SK-N-SH treated with all-trans-retinoic acid at 6 μM for 48 hours (cell line): ENCODE results near the gene MRPS6.

Experiments
- ATAC-seq: fragments of 200-7000 bp; cut with Tn5 transposase; 3 replicates; pipeline ENCODE4 v1.9.1; 2020; ENCODE audit warnings: mild to moderate bottlenecking, moderate library complexity
- ARNTL ChIP-seq: fragments of 450-650 bp; formaldehyde crosslinking; IDR thresholded peaks from 2 replicates; pipeline ENCODE4 v1.5.0; 2020; ENCODE audit warnings: low read depth, mild to moderate bottlenecking, moderate library complexity, borderline replicate concordance
- BACH2 ChIP-seq: fragments of 250-450 bp; sonication (Bioruptor Pico); IDR thresholded peaks from 2 replicates; pipeline ENCODE4 v1.9.0; 2021; ENCODE audit warnings: mild to moderate bottlenecking, borderline replicate concordance
- CSDC2 ChIP-seq: fragments of 250-450 bp; sonication (Bioruptor Pico); IDR thresholded peaks from 2 replicates; pipeline ENCODE4 v1.5.0; 2020; ENCODE audit warnings: mild to moderate bottlenecking, moderate library complexity
- ESRRG ChIP-seq: fragments of 250-450 bp; sonication (Bioruptor Pico); IDR thresholded peaks from 2 replicates; pipeline ENCODE4 v1.6.1; 2021; ENCODE audit warnings: mild to moderate bottlenecking
- GLIS3 ChIP-seq: fragments of 250-450 bp; sonication (Bioruptor Pico); IDR thresholded peaks from 2 replicates; pipeline ENCODE4 v1.5.0; 2020; ENCODE audit warnings: mild to moderate bottlenecking, moderate library complexity
- ISL1 ChIP-seq: fragments of 250-450 bp; sonication (Bioruptor Pico); IDR thresholded peaks from 2 replicates; pipeline ENCODE4 v2.1.2; 2022; ENCODE audit warnings: mild to moderate bottlenecking, moderate library complexity
- OSR1 ChIP-seq: fragments of 250-450 bp; sonication (Bioruptor Pico); IDR thresholded peaks from 2 replicates; pipeline ENCODE4 v1.8.0; 2022; ENCODE audit warnings: moderate library complexity, mild to moderate bottlenecking, inconsistent platforms
- PATZ1 ChIP-seq: fragments of 250-450 bp; sonication (Bioruptor Pico); IDR thresholded peaks from 2 replicates; pipeline ENCODE4 v1.8.0; 2020; ENCODE audit warnings: mild to moderate bottlenecking, moderate library complexity, borderline replicate concordance
- POU6F1 ChIP-seq: fragments of 250-450 bp; sonication (Bioruptor Pico); IDR thresholded peaks from 2 replicates; pipeline ENCODE4 v1.8.0; 2021; ENCODE audit warnings: low read depth, mild to moderate bottlenecking, moderate library complexity, borderline replicate concordance
- PPARA ChIP-seq: fragments of 250-450 bp; sonication (Bioruptor Pico); IDR thresholded peaks from 2 replicates; pipeline ENCODE4 v1.5.0; 2020; ENCODE audit warnings: mild to moderate bottlenecking, borderline replicate concordance
- RARB ChIP-seq: fragments of 250-450 bp; sonication (Bioruptor Pico); IDR thresholded peaks from 2 replicates; pipeline ENCODE4 v1.8.0; 2021; ENCODE audit warnings: mild to moderate bottlenecking, moderate library complexity
- SNAI2 ChIP-seq: fragments of 250-450 bp; sonication (Bioruptor Pico); IDR thresholded peaks from 2 replicates; pipeline ENCODE4 v1.5.0; 2020; ENCODE audit warnings: mild to moderate bottlenecking, moderate library complexity
- TCF4 ChIP-seq: fragments of 250-450 bp; sonication (Bioruptor Pico); IDR thresholded peaks from 2 replicates; pipeline ENCODE4 v1.8.0; 2021; ENCODE audit warnings: mild to moderate bottlenecking, moderate library complexity, borderline replicate concordance
- TOX ChIP-seq: fragments of 250-450 bp; sonication (Bioruptor Pico); IDR thresholded peaks from 2 replicates; pipeline ENCODE4 v1.8.0; 2021; ENCODE audit warnings: mild to moderate bottlenecking, moderate library complexity, borderline replicate concordance
- TSHZ2 ChIP-seq: fragments of 250-450 bp; sonication (Bioruptor Pico); IDR thresholded peaks from 2 replicates; pipeline ENCODE4 v1.5.0; 2020; ENCODE audit warnings: mild to moderate bottlenecking, moderate library complexity
- ZC3H10 ChIP-seq: fragments of 250-450 bp; sonication (Bioruptor Pico); IDR thresholded peaks from 2 replicates; pipeline ENCODE4 v1.5.1; 2021; ENCODE audit warnings: mild to moderate bottlenecking, moderate library complexity
- ZFP3 ChIP-seq: fragments of 250-450 bp; sonication (Bioruptor Pico); IDR thresholded peaks from 2 replicates; pipeline ENCODE4 v1.5.0; 2020; ENCODE audit warnings: mild to moderate bottlenecking, moderate library complexity
- ZFP30 ChIP-seq: fragments of 450-650 bp; formaldehyde crosslinking; IDR thresholded peaks from 2 replicates; pipeline ENCODE4 v1.5.0; 2022; ENCODE audit warnings: mild to moderate bottlenecking, moderate library complexity
- ZNF565 ChIP-seq: fragments of 450-650 bp; formaldehyde crosslinking; conservative IDR thresholded peaks from 2 replicates; pipeline ENCODE4 v1.5.0; 2020; ENCODE audit warnings: low read depth, mild to moderate bottlenecking, moderate library complexity
- ZNF70 ChIP-seq: fragments of 450-650 bp; formaldehyde crosslinking; IDR thresholded peaks from 2 replicates; pipeline ENCODE4 v1.5.0; 2020; ENCODE audit warnings: mild to moderate bottlenecking, moderate library complexity
- ZNF8 ChIP-seq: fragments of 450-650 bp; formaldehyde crosslinking; IDR thresholded peaks from 2 replicates; pipeline ENCODE4 v1.5.0; 2020; ENCODE audit warnings: mild to moderate bottlenecking, moderate library complexity
- TF ChIP-seq, protein P1 (sequence below): fragments of 250-450 bp; sonication (Bioruptor Pico); IDR thresholded peaks from 2 replicates; pipeline ENCODE4 v1.5.1; 2021; ENCODE audit warnings: mild to moderate bottlenecking, moderate library complexity
- TF ChIP-seq, protein P2 (sequence below): fragments of 250-450 bp; sonication (Bioruptor Pico); IDR thresholded peaks from 2 replicates; pipeline ENCODE4 v1.5.1; 2020; ENCODE audit warnings: low read depth, mild to moderate bottlenecking, moderate library complexity

Gene MRPS6

DNA sequence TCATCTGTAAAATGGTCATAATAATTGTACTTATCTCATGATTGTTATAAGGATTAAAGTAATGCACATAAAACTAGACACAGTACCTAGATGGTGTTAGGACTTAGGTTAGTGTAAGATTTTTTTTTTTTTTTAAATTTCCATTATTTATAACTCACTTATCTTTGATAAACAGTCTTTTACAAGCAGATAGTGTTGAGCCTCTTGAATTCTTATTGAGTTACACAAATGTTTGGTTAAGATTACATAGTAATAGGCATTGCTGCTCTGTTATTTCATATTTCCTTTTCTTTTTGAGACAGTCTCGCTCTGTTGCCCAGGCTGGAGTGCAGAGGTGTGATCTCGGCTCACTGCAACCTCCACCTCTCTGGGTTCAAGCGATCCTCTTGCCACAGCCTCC is 15.4 kb downstream of the MRPS6 start:
- TF ChIP-seq PATZ1 (CRISPR knock-in tag) (no peak), BACH2 (CRISPR knock-in tag) (no peak), ZNF565 (CRISPR knock-in tag) (no peak), OSR1 (no peak), PPARA (CRISPR knock-in tag) (no peak), ZNF70 (CRISPR knock-in tag) (no peak), GLIS3 (CRISPR knock-in tag) (no peak), ZFP3 (CRISPR knock-in tag) (no peak), ZC3H10 (no peak), SNAI2 (CRISPR knock-in tag) (no peak), RARB (CRISPR knock-in tag) (no peak), ZNF8 (no peak), TSHZ2 (CRISPR knock-in tag) (no peak), CSDC2 (CRISPR knock-in tag) (no peak), TCF4 (CRISPR knock-in tag) (no peak), ARNTL (CRISPR knock-in tag) (no peak)
- TF ChIP-seq, protein P1, sequence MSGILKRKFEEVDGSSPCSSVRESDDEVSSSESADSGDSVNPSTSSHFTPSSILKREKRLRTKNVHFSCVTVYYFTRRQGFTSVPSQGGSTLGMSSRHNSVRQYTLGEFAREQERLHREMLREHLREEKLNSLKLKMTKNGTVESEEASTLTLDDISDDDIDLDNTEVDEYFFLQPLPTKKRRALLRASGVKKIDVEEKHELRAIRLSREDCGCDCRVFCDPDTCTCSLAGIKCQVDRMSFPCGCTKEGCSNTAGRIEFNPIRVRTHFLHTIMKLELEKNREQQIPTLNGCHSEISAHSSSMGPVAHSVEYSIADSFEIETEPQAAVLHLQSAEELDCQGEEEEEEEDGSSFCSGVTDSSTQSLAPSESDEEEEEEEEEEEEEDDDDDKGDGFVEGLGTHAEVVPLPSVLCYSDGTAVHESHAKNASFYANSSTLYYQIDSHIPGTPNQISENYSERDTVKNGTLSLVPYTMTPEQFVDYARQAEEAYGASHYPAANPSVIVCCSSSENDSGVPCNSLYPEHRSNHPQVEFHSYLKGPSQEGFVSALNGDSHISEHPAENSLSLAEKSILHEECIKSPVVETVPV = no peak
- TF ChIP-seq, all 23 proteins: peak for 0
- no peak for ATAC-seq

GRCh38 chr21:34091032-34091431 is 17.7 kb downstream of the MRPS6 start:
- no peak for ATAC-seq
- TF ChIP-seq, protein P2, sequence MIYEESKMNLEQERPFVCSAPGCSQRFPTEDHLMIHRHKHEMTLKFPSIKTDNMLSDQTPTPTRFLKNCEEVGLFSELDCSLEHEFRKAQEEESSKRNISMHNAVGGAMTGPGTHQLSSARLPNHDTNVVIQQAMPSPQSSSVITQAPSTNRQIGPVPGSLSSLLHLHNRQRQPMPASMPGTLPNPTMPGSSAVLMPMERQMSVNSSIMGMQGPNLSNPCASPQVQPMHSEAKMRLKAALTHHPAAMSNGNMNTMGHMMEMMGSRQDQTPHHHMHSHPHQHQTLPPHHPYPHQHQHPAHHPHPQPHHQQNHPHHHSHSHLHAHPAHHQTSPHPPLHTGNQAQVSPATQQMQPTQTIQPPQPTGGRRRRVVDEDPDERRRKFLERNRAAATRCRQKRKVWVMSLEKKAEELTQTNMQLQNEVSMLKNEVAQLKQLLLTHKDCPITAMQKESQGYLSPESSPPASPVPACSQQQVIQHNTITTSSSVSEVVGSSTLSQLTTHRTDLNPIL (CRISPR knock-in tag) = no peak
- TF ChIP-seq, protein P1 = no peak
- TF ChIP-seq ZNF70 (CRISPR knock-in tag) (no peak), SNAI2 (CRISPR knock-in tag) (no peak), ZFP30 (CRISPR knock-in tag) (no peak), POU6F1 (CRISPR knock-in tag) (no peak), PPARA (CRISPR knock-in tag) (no peak)

- no peak for ATAC-seq
- no peak for TF ChIP-seq SNAI2 (CRISPR knock-in tag)
- TF ChIP-seq OSR1 = no peak
- TF ChIP-seq ZNF70 (CRISPR knock-in tag) = no peak
- TF ChIP-seq RARB (CRISPR knock-in tag) = no peak
- TF ChIP-seq ESRRG = no peak
- TF ChIP-seq ZFP30 (CRISPR knock-in tag) = no peak
- no peak for TF ChIP-seq TOX
- no peak for TF ChIP-seq PATZ1 (CRISPR knock-in tag)
- no peak for TF ChIP-seq ZC3H10
- no peak for TF ChIP-seq BACH2 (CRISPR knock-in tag)
- TF ChIP-seq POU6F1 (CRISPR knock-in tag) = no peak
- no peak for TF ChIP-seq ISL1
Measured at GRCh38 chr21:34091607-34092006, 18.2 kb downstream of the MRPS6 start.
